Activated CD4-positive, alpha-beta T cell treated with anti-CD3 and anti-CD28 coated beads, Interleukin-2, amount 10 ng/mL, durations not matched to agents 24 days and 14 days (primary cell): ENCODE results near the gene FBXL4. TPM values are rescaled to one million over a fixed set of nuclear protein-coding genes. Genes with fewer than 3 reads are reported as not detected.

Source experiments
- DNase-seq: peaks from one replicate; pipeline ENCODE4 v3.0.0; 2022
- H3K27ac Mint-ChIP-seq: one replicate; pipeline ENCODE4 v1.8.0; 2022; ENCODE audit warnings: mild to moderate bottlenecking, mixed read lengths
- H3K27me3 Mint-ChIP-seq: one replicate; pipeline ENCODE4 v1.8.0; 2022; ENCODE audit warnings: mixed read lengths
- H3K36me3 Mint-ChIP-seq: one replicate; pipeline ENCODE4 v1.8.0; 2022; ENCODE audit warnings: low read depth, mild to moderate bottlenecking, mixed read lengths
- H3K4me1 Mint-ChIP-seq: one replicate; pipeline ENCODE4 v1.8.0; 2021; ENCODE audit warnings: mixed read lengths
- H3K4me3 Mint-ChIP-seq: one replicate; pipeline ENCODE4 v1.8.0; 2022; ENCODE audit warnings: mild to moderate bottlenecking, moderate library complexity, mixed read lengths
- H3K9me3 Mint-ChIP-seq: one replicate; pipeline ENCODE4 v1.8.0; 2021; ENCODE audit warnings: mixed read lengths
- intact Hi-C: fragments of 100-400 bp; cut with micrococcal nuclease; formaldehyde crosslinking; loops from one replicate; pipeline ENCODE4 v1.15.1; 2023
- total RNA-seq: library from RNA; stranded (reverse); gene quantifications from 2 replicates; pipeline ENCODE4 v1.2.3, GENCODE V29; 2022

Gene FBXL4
- total RNA-seq: 12.8 and 15.3 TPM in 2 replicates

DNA sequence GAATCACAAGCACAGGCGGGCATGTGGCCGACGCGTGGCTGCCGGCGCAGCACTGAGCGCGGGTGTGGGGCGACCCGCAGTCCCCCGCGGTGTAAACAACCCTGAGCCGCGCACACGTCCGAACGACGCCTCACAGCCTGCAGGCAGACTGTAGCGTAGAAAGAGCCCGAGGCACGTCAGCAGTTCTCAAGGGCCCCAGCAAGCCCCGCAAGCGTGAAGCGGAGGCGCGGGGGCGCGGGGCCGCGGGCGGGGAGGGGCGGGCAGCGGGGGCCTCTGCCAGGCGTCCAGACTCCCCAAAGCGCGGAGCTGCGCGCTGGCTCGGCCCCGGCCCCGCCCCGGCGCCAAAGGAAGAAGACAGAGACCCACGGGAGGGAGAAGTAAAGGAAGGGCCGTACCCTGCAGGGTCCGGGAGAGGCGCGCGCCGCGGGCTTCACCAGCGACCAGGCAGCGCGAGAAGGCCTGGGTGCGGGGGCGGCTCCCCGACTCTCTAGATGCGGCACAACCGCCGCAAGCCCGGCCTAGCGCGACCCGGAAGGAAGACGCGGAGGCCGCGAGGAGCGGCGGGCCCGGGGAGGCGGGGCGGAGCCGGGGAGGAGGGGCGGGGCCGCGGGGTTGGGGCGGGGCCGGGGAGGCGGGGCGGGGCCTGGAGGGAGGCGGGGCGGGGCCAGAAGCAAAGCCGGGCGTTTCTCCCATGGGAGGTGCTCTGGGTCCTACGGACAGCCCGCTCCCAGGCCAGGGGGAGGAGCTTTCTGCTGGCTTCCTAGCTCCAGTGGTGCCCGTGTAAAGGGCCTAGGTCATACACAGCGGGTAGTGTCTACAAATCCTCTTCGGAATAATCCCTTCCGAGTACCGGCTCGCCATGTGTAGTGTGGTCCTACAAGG, at the start of gene FBXL4:
Gene FBXL4, minus strand, starts transcription at position 536 of the 882 bp plus-strand sequence. CDS start 20,958 bp downstream, outside the sequence.
- peak within 1 kb of the TSS; percentile 98 for H3K27ac Mint-ChIP-seq
- DNase-seq: peak; percentile 94
- H3K9me3 Mint-ChIP-seq: peaks cover 13% of the 10 kb centered on the region
- intact Hi-C loops: loop anchor here (2.0 to 5.0 kb wide), 6 partner anchors 100 to 1665 kb away; partner anchors contain the start of genes CCNC, COQ3, MMS22L and PNISR
- H3K36me3 Mint-ChIP-seq: peaks cover 15% of the 10 kb centered on the region
- H3K4me1 Mint-ChIP-seq: peaks cover 32% of the 10 kb centered on the region
- peaks cover 27% of the 10 kb centered on the region for H3K27me3 Mint-ChIP-seq
- H3K4me3 Mint-ChIP-seq: peak within 1 kb of the TSS; percentile 97

DNA sequence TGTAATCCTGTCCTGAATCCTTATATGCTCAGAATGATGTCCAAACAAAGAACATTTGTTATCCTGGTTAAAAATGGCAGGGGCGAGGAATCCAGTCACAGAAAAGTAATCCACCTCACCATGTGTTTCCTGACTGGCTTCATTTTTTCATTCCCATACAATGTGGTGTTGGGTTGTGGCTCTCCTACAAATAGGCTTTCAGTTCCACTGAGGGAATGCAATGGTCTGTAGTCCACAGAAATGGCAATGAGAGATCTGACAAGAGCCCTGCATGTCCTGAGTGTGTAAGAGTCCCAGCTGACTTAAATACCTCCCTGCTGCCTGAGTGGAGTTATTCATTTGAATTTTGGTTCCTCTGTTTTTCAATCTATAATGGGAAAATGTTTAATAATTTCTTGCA, 47.4 kb upstream of the FBXL4 start:
- Mint-ChIP-seq H3K4me1 (no peaks in the 10 kb centered on the region), H3K4me3 (no peak overlapping the region), H3K27ac (no peak overlapping the region), H3K9me3 (no peaks in the 10 kb centered on the region), H3K27me3 (peaks cover 12% of the 10 kb centered on the region), H3K36me3 (no peaks in the 10 kb centered on the region)
- DNase-seq: no peak
- intact Hi-C loops: no loop called here

DNA sequence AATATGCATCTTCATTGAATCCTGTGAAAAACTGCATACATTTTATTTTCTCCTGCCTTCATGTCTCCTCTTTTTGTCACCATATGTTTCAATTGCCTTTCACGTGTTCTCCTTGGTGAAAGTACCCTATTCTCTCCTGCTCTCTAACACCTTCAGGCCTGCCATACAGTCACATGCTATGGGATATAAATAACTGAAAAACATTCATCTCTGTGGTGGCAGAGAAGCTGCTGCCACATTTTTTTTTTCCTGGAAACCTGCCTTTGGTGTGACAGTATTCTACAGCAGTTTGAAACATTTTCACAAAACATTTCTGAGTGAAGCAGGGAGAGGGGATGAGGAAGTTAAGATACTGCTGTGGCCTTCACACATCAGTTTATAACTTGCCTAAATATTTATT, 44.8 kb upstream of the FBXL4 start:
- Mint-ChIP-seq H3K4me1 (no peaks in the 10 kb centered on the region), H3K27ac (no peak overlapping the region), H3K9me3 (no peaks in the 10 kb centered on the region), H3K4me3 (no peak overlapping the region), H3K27me3 (peaks cover 13% of the 10 kb centered on the region), H3K36me3 (no peaks in the 10 kb centered on the region)
- DNase-seq: no peak
- intact Hi-C loops: no loop called here

DNA sequence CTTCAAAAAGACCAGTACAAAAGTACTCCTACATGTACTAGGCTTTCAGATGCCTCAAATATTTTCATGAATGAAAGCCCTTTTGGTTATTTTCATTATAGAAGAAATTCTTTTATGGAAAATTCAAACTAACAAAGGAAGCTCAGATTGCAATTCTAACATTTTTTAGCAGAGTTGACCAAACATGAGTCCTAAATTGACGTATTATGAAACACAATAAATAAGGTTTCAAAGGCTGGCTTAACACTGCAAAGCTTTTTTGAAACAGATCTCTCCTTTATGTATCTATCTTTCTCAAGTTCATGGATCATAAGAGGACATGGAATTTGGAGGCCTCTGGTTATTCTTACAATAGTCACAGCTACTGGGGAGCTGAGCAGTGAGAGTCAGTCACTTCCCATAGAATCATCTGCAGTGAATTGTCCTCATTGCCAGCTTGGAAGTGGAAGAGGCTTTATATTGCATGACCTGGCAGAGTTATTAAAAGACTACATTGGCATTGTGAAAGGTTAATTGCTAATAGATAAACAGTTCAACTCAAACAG, 38.4 kb upstream of the FBXL4 start:
- Mint-ChIP-seq H3K4me1 (no peaks in the 10 kb centered on the region), H3K4me3 (no peak overlapping the region), H3K36me3 (no peaks in the 10 kb centered on the region), H3K27me3 (peaks cover 25% of the 10 kb centered on the region), H3K27ac (no peak overlapping the region), H3K9me3 (no peaks in the 10 kb centered on the region)
- DNase-seq: no peak
- intact Hi-C loops: no loop called here

DNA sequence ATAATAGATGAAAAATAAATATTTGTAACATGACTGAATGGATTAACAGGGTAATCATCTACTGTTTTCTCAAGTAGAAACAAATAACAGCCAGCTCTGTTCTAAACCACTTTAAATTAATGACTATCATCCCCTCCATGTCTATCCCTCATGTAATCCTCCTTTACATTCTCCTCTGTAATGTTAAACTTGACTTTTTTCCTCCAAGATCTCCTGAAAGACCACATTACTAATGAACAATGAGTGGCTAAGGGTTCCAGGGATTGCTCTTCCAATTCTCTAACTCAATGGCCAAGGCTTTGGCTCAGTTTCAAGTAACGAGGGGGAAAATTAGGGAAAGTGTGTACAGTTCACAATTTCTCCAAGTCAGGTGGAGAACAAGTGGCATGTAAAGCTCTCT, 37.6 kb upstream of the FBXL4 start:
- H3K36me3 Mint-ChIP-seq: no peaks in the 10 kb centered on the region
- intact Hi-C loops: no loop called here
- peaks cover 25% of the 10 kb centered on the region for H3K27me3 Mint-ChIP-seq

DNA sequence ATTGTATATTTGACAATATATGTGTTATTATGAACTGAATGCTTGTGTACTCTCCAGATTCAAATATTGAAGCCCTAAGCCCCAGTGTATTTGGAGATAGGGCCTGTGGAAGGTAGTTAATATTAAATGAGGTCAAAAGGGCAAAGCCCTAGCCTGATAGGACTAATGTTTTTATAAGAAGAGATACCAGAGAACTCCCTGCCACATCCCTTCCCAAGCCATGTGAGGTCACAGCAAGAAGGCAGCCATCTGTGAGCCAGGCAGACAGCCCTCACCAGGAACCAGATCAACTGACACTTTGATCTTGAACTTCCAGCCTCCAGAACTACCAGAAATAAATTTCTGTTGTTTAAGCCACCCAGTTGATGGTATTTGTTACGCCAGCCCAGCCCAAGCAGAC, 36.4 kb upstream of the FBXL4 start:
- no peaks in the 10 kb centered on the region for H3K9me3 Mint-ChIP-seq
- H3K27ac Mint-ChIP-seq: no peak overlapping the region
- intact Hi-C loops: no loop called here
- no peaks in the 10 kb centered on the region for H3K4me1 Mint-ChIP-seq
- no peaks in the 10 kb centered on the region for H3K36me3 Mint-ChIP-seq
- H3K4me3 Mint-ChIP-seq: no peak overlapping the region
- no peak for DNase-seq
- peaks cover 24% of the 10 kb centered on the region for H3K27me3 Mint-ChIP-seq

More for the DNA sequence above, 37.6 kb upstream of the FBXL4 start:
- H3K27ac Mint-ChIP-seq: no peak overlapping the region
- no peaks in the 10 kb centered on the region for H3K9me3 Mint-ChIP-seq
- no peak overlapping the region for H3K4me3 Mint-ChIP-seq
- no peak for DNase-seq
- H3K4me1 Mint-ChIP-seq: no peaks in the 10 kb centered on the region

DNA sequence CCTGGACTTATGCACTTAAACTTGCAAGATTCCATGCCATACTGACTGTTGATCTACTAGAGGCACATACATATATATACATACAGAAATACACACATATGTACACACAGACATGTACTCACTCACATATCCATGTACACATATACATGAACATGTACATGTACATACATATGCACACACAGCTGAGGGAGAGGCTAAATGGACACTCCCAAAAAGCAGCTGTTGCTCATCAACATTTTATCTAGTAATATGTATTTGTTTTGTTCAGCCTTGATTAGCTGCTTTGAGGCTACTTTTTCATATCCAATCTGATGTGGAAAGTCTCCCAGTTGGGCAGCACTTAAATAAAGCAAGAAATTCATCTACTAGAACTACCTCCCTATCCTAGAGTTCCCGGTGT, 33.7 kb upstream of the FBXL4 start:
- no peak overlapping the region for H3K4me3 Mint-ChIP-seq
- intact Hi-C loops: no loop called here
- DNase-seq: no peak
- no peaks in the 10 kb centered on the region for H3K36me3 Mint-ChIP-seq
- H3K4me1 Mint-ChIP-seq: peaks cover 2% of the 10 kb centered on the region
- no peaks in the 10 kb centered on the region for H3K9me3 Mint-ChIP-seq
- peaks cover 15% of the 10 kb centered on the region for H3K27me3 Mint-ChIP-seq
- no peak overlapping the region for H3K27ac Mint-ChIP-seq

DNA sequence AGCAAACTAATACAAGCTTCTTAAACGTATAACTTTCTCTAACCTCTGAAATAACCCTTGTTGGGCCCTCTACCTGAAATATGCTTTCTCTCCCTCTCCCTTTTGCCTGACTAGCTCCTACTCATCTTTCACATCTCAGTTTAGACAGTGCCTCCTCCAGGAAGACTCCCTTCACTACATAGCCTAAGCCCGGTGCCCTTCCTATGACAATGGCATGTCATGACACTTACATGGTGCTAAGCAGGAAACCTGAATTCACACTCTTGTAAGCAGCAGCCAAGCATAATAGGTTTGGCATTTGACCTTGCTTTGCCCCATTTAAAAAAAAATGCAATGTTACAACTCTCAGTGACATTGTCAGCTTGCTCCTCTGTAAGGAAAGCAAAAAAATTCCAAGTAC, 33.1 kb upstream of the FBXL4 start:
- Mint-ChIP-seq H3K27ac (no peak overlapping the region), H3K36me3 (no peaks in the 10 kb centered on the region), H3K27me3 (peaks cover 12% of the 10 kb centered on the region), H3K9me3 (no peaks in the 10 kb centered on the region), H3K4me3 (no peak overlapping the region), H3K4me1 (peaks cover 2% of the 10 kb centered on the region)
- intact Hi-C loops: no loop called here
- no peak for DNase-seq

DNA sequence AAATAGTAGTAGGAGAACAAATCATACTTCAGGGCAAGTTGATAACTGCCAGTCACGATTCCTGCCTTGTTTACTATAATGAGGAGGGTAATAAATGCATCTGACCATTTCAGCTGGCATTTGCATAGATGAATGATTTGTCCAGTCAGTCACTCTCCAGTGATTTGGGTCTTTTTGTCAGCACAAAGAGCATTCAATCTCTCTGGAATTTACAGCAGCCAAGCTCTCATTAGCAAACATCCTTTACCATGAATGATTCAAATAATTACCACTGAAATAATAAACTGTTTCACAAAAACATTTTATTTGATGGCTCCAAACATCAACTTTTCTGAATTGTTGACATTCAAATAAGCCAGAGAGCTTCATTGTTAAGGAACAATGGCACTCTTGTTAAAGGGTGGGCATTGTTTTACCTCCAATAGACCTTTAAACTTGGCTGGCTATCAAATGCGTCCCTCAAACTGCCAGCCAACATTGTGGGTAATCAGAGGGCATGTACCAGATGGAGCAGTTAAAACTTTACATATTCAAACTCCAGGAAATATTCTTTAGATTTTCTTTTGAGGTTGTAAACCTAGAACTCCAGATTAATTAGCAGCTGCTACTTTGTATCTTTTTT, 30.0 kb upstream of the FBXL4 start:
- peaks cover under 1% of the 10 kb centered on the region for H3K27me3 Mint-ChIP-seq
- no peak for DNase-seq
- no peaks in the 10 kb centered on the region for H3K9me3 Mint-ChIP-seq
- H3K36me3 Mint-ChIP-seq: no peaks in the 10 kb centered on the region
- intact Hi-C loops: no loop called here
- H3K4me1 Mint-ChIP-seq: peaks cover 2% of the 10 kb centered on the region
- H3K4me3 Mint-ChIP-seq: no peak overlapping the region
- no peak overlapping the region for H3K27ac Mint-ChIP-seq

DNA sequence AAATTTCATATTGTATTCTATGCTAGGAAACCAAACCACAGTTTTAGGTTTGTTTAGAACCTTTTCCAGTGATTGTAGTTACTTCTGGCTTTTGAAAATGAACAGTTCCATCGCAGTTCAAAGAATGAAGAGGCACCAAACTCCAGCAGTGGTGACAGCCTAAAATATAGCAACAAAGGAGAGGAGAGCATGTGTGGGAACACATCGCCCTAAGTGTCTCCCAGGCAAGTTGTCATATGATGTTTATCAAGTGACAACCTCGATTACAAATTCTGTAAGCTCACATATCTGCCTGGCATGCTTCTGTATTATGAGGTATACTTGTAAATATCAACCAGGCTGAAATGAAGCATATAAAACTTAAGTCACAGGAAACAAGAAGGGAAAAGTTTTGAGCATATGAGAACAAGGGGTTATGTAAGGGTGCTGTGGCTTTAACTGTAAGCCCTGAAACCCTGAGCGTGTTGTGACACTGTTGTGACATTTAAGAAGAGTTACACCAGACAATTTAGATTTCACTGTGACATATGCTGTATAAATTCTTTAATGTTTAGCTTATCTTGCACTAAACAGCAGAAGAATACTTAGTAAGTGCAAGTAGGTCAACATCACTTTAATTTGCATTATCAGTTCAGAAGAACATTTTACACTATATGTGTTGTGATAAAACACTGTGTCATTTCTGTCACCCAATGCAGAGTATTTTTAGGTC, 29.1 kb upstream of the FBXL4 start:
- H3K36me3 Mint-ChIP-seq: no peaks in the 10 kb centered on the region
- no peaks in the 10 kb centered on the region for H3K9me3 Mint-ChIP-seq
- H3K4me3 Mint-ChIP-seq: no peak overlapping the region
- intact Hi-C loops: no loop called here
- no peak overlapping the region for H3K27ac Mint-ChIP-seq
- H3K4me1 Mint-ChIP-seq: peaks cover 2% of the 10 kb centered on the region
- no peak for DNase-seq
- H3K27me3 Mint-ChIP-seq: no peaks in the 10 kb centered on the region

DNA sequence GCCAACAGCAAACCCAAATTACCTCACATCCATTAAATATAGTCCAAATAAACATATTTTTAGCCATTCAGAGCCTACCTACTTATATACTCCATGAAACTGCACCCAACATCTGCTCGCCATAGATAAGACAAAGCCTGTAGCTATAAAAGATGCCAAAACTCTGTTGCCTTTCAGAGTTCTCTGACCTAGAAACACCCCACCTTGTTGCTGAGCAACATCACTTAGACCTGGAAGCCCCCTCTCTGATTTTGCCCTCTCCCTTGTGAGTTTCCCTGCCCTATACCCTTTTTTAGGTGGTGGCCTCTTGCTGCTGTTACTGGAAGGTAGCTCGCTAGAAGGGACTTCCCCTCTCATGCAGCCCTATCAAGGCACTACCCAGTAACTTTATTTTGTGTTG, 27.7 kb upstream of the FBXL4 start:
- no peak for DNase-seq
- peaks cover 2% of the 10 kb centered on the region for H3K4me1 Mint-ChIP-seq
- H3K9me3 Mint-ChIP-seq: peaks cover 4% of the 10 kb centered on the region
- intact Hi-C loops: no loop called here
- H3K36me3 Mint-ChIP-seq: no peaks in the 10 kb centered on the region
- H3K27ac Mint-ChIP-seq: no peak overlapping the region
- no peaks in the 10 kb centered on the region for H3K27me3 Mint-ChIP-seq
- no peak overlapping the region for H3K4me3 Mint-ChIP-seq

DNA sequence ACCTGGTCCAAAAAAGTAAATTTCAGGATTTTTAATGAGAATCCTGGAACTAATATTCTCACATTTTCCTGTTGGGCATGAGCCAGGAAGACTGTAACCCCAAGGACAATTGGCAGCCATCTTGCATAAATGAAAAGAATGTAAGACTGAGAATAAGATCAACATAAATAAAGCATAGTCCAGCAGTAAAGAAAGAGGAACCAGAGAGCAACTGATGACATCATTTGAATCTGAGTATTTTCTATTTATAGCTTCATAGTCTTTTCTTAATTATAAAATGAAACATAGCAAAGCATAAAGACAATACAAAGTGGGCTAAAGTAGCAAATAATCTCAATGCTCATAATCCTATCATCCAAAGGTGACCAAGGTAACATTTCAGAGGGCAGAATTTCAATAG, 26.6 kb upstream of the FBXL4 start:
- Mint-ChIP-seq H3K27ac (no peak overlapping the region), H3K4me3 (no peak overlapping the region), H3K27me3 (no peaks in the 10 kb centered on the region), H3K9me3 (peaks cover 7% of the 10 kb centered on the region), H3K36me3 (no peaks in the 10 kb centered on the region), H3K4me1 (peaks cover 2% of the 10 kb centered on the region)
- intact Hi-C loops: no loop called here
- no peak for DNase-seq

DNA sequence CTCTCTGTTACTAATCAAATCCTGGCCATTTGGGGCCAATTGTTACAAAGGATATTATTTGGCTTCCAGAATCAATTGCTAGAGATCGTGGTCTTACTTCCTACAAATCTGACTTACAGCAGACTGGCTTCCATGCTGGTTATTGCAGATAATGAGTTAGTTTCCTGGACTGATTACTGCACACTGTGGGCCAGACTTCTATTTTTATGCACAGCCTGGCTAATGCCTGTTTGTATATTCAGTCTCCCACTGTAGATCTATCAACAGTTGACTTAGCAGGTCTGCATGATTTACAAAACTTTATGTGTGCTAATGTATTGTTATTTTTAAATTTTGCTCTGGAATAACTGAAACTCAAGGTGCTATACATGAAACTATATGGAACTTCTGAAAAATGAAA, 25.8 kb upstream of the FBXL4 start:
- Mint-ChIP-seq H3K36me3 (no peaks in the 10 kb centered on the region), H3K4me3 (no peak overlapping the region), H3K27ac (no peak overlapping the region), H3K9me3 (peaks cover 11% of the 10 kb centered on the region), H3K27me3 (no peaks in the 10 kb centered on the region), H3K4me1 (peaks cover 2% of the 10 kb centered on the region)
- no peak for DNase-seq
- intact Hi-C loops: no loop called here

DNA sequence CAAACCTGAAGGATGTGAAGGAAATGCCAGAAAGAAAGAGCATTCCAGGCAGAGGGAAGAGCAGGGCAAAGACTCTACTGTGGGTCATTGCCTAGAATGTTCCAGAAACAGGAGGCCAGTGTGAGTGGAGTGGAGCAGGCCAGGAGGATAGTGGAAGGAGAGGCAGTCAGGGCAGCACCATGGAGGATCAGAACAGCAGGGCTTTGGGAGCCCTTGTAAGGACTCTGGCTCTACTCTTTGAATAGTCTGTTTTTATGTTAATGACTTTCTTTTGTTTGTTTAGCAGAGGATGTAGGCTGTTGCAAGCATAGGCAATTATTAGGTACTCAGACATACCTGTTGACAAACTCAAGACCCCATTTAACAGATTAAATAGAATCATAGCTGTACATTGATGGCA, 23.6 kb upstream of the FBXL4 start:
- DNase-seq: no peak
- intact Hi-C loops: no loop called here
- Mint-ChIP-seq H3K27ac (no peak overlapping the region), H3K4me3 (no peak overlapping the region), H3K4me1 (no peaks in the 10 kb centered on the region), H3K27me3 (no peaks in the 10 kb centered on the region), H3K36me3 (no peaks in the 10 kb centered on the region), H3K9me3 (peaks cover 11% of the 10 kb centered on the region)
